Activated CD8-positive, alpha-beta memory T cell treated with anti-CD3 and anti-CD28 coated beads, Interleukin-2, amount 10 ng/mL, durations not matched to agents 7 days and 5 days (primary cell): ENCODE results near the gene RTEL1. TPM values are rescaled to one million over a fixed set of nuclear protein-coding genes. Genes with fewer than 3 reads are reported as not detected.

Source experiments
- ATAC-seq: fragments of 150-1000 bp; cut with Tn5 transposase; one replicate; pipeline ENCODE4 v1.10.0; 2021; ENCODE audit warnings: moderate library complexity
- CTCF ChIA-PET: fragments of 350-600 bp; sonication (Branson Sonifier 250); formaldehyde crosslinking; loops from one replicate; lab custom pipeline; 2021; ENCODE audit warnings: antibody characterized with exemption; lab: Charles Lee
- DNase-seq: peaks from one replicate; pipeline ENCODE4 v3.0.0-alpha.2; 2020
- H3K27ac Mint-ChIP-seq: one replicate; pipeline ENCODE4 v1.8.0; 2021; ENCODE audit warnings: mild to moderate bottlenecking, mixed read lengths
- H3K27me3 Mint-ChIP-seq: one replicate; pipeline ENCODE4 v1.8.0; 2021; ENCODE audit warnings: mixed read lengths
- H3K36me3 Mint-ChIP-seq: one replicate; pipeline ENCODE4 v1.8.0; 2021; ENCODE audit warnings: mild to moderate bottlenecking, mixed read lengths
- H3K4me1 Mint-ChIP-seq: one replicate; pipeline ENCODE4 v1.8.0; 2021; ENCODE audit warnings: mixed read lengths
- H3K4me3 Mint-ChIP-seq: one replicate; pipeline ENCODE4 v1.8.0; 2021; ENCODE audit warnings: mild to moderate bottlenecking, moderate library complexity, mixed read lengths
- H3K9me3 Mint-ChIP-seq: one replicate; pipeline ENCODE4 v1.8.0; 2022; ENCODE audit warnings: low read depth, mixed read lengths
- total RNA-seq, 2 experiments: library from RNA; stranded (reverse); gene quantifications; one replicate each; pipeline ENCODE4 v1.2.3, GENCODE V29; 2021

The RTEL1 gene
- total RNA-seq, 2 experiments from 2014 or later, result 50.0 to 53.6 TPM

- CTCF ChIA-PET, result no interaction called here
- H3K4me1 Mint-ChIP-seq, result no peaks in the 10 kb centered on the region
- H3K4me3 Mint-ChIP-seq, result no peak overlapping the region
- H3K27ac Mint-ChIP-seq, result no peak overlapping the region
- H3K9me3 Mint-ChIP-seq, result no peaks in the 10 kb centered on the region
- peaks cover 5% of the 10 kb centered on the region for H3K36me3 Mint-ChIP-seq
- no peak for DNase-seq
- no peaks in the 10 kb centered on the region for H3K27me3 Mint-ChIP-seq
- ATAC-seq, result no peak
Measured at GRCh38 chr20:63673951-63674350, 15.8 kb downstream of the RTEL1 start.

GRCh38 chr20:63675681-63676368, 17.7 kb downstream of the RTEL1 start:
- H3K36me3 Mint-ChIP-seq, result peaks cover 5% of the 10 kb centered on the region
- H3K27me3 Mint-ChIP-seq, result no peaks in the 10 kb centered on the region
- H3K4me3 Mint-ChIP-seq, result no peak overlapping the region
- ATAC-seq (no peak), DNase-seq (no peak)
- H3K27ac Mint-ChIP-seq, result no peak overlapping the region
- CTCF ChIA-PET, result no interaction called here
- H3K9me3 Mint-ChIP-seq, result no peaks in the 10 kb centered on the region
- H3K4me1 Mint-ChIP-seq, result no peaks in the 10 kb centered on the region

GRCh38 chr20:63678071-63678470, 20.0 kb downstream of the RTEL1 start:
- Mint-ChIP-seq H3K36me3 (peaks cover 5% of the 10 kb centered on the region), H3K27ac (no peak overlapping the region), H3K4me3 (no peak overlapping the region), H3K4me1 (peaks cover 4% of the 10 kb centered on the region), H3K27me3 (no peaks in the 10 kb centered on the region), H3K9me3 (no peaks in the 10 kb centered on the region)
- ATAC-seq (no peak), DNase-seq (no peak)
- CTCF ChIA-PET, result no interaction called here

- Mint-ChIP-seq H3K27ac (no peak overlapping the region), H3K4me1 (peaks cover 4% of the 10 kb centered on the region)
- CTCF ChIA-PET, result no interaction called here
Measured at GRCh38 chr20:63678667-63679465, 20.8 kb downstream of the RTEL1 start.

GRCh38 chr20:63679799-63680305, 21.7 kb downstream of the RTEL1 start:
- DNase-seq (no peak), ATAC-seq (no peak)
- CTCF ChIA-PET, result no interaction called here
- Mint-ChIP-seq H3K27me3 (no peaks in the 10 kb centered on the region), H3K4me1 (peaks cover 4% of the 10 kb centered on the region), H3K4me3 (no peak overlapping the region), H3K36me3 (peaks cover 5% of the 10 kb centered on the region), H3K9me3 (no peaks in the 10 kb centered on the region), H3K27ac (no peak overlapping the region)

More at GRCh38 chr20:63678667-63679465, 20.8 kb downstream of the RTEL1 start:
- H3K4me3 Mint-ChIP-seq, result no peak overlapping the region
- no peak for DNase-seq
- H3K9me3 Mint-ChIP-seq, result no peaks in the 10 kb centered on the region
- H3K27me3 Mint-ChIP-seq, result no peaks in the 10 kb centered on the region
- H3K36me3 Mint-ChIP-seq, result peaks cover 5% of the 10 kb centered on the region
- ATAC-seq, result no peak

- peaks cover 5% of the 10 kb centered on the region for H3K36me3 Mint-ChIP-seq
- no peak overlapping the region for H3K27ac Mint-ChIP-seq
- DNase-seq (no peak), ATAC-seq (no peak)
- peaks cover 4% of the 10 kb centered on the region for H3K4me1 Mint-ChIP-seq
- no peaks in the 10 kb centered on the region for H3K27me3 Mint-ChIP-seq
- no peak overlapping the region for H3K4me3 Mint-ChIP-seq
- CTCF ChIA-PET, result no interaction called here
- no peaks in the 10 kb centered on the region for H3K9me3 Mint-ChIP-seq
Measured at GRCh38 chr20:63680427-63680826, 22.3 kb downstream of the RTEL1 start.

- CTCF ChIA-PET, result no interaction called here
- DNase-seq, result no peak
- Mint-ChIP-seq H3K27me3 (no peaks in the 10 kb centered on the region), H3K9me3 (no peaks in the 10 kb centered on the region), H3K27ac (no peak overlapping the region), H3K4me3 (no peak overlapping the region), H3K4me1 (peaks cover 4% of the 10 kb centered on the region), H3K36me3 (peaks cover 3% of the 10 kb centered on the region)
- no peak for ATAC-seq
Measured at GRCh38 chr20:63680857-63681608, 22.9 kb downstream of the RTEL1 start.

GRCh38 chr20:63681609-63682142, 23.6 kb downstream of the RTEL1 start:
- no peak overlapping the region for H3K4me3 Mint-ChIP-seq
- H3K4me1 Mint-ChIP-seq, result peaks cover 4% of the 10 kb centered on the region
- H3K36me3 Mint-ChIP-seq, result no peaks in the 10 kb centered on the region
- DNase-seq, result no peak
- no peaks in the 10 kb centered on the region for H3K27me3 Mint-ChIP-seq
- no peak for ATAC-seq
- CTCF ChIA-PET, result no interaction called here
- H3K27ac Mint-ChIP-seq, result no peak overlapping the region
- no peaks in the 10 kb centered on the region for H3K9me3 Mint-ChIP-seq

- ATAC-seq (no peak), DNase-seq (no peak)
- Mint-ChIP-seq H3K4me3 (no peak overlapping the region), H3K27ac (no peak overlapping the region), H3K27me3 (no peaks in the 10 kb centered on the region), H3K9me3 (no peaks in the 10 kb centered on the region), H3K36me3 (no peaks in the 10 kb centered on the region), H3K4me1 (peaks cover 7% of the 10 kb centered on the region)
- CTCF ChIA-PET, result no interaction called here
Measured at GRCh38 chr20:63682384-63683139, 24.4 kb downstream of the RTEL1 start.

GRCh38 chr20:63685269-63686026, 27.3 kb downstream of the RTEL1 start:
- no peaks in the 10 kb centered on the region for H3K36me3 Mint-ChIP-seq
- no peak for DNase-seq
- no peak overlapping the region for H3K27ac Mint-ChIP-seq
- H3K27me3 Mint-ChIP-seq, result no peaks in the 10 kb centered on the region
- H3K9me3 Mint-ChIP-seq, result no peaks in the 10 kb centered on the region
- ATAC-seq, result no peak
- peaks cover 7% of the 10 kb centered on the region for H3K4me1 Mint-ChIP-seq
- CTCF ChIA-PET, result no interaction called here
- H3K4me3 Mint-ChIP-seq, result no peak overlapping the region

GRCh38 chr20:63686094-63686491, 28.0 kb downstream of the RTEL1 start:
- Mint-ChIP-seq H3K4me3 (no peak overlapping the region), H3K36me3 (no peaks in the 10 kb centered on the region), H3K4me1 (peaks cover 7% of the 10 kb centered on the region), H3K9me3 (no peaks in the 10 kb centered on the region), H3K27me3 (no peaks in the 10 kb centered on the region), H3K27ac (no peak overlapping the region)
- DNase-seq (no peak), ATAC-seq (no peak)
- CTCF ChIA-PET, result no interaction called here
